GM21423 (cell line): ENCODE measurements around the gene MYD88.

ENCODE experiments used
- ATAC-seq: cut with Tn5 transposase; IDR thresholded peaks from one replicate; pipeline ENCODE4 v1.9.1; 2021; ENCODE audit warnings: mild to moderate bottlenecking, moderate library complexity; ENCODE audit not compliant: unreplicated experiment

Gene MYD88

GRCh38 chr3:38138349-38139190 lies at the start of gene MYD88:
Gene MYD88, plus strand, starts transcription at chr3:38138661. Its CDS starts 40 bp downstream, at chr3:38138701.
- peak; percentile 42 for ATAC-seq

GRCh38 chr3:38089163-38089562 lies 49.3 kb upstream of the MYD88 start:
- ATAC-seq = no peak

- ATAC-seq = no peak
Measured at GRCh38 chr3:38090453-38090852, 48.0 kb upstream of the MYD88 start.

- ATAC-seq = no peak
Measured at GRCh38 chr3:38094999-38095398, 43.5 kb upstream of the MYD88 start.

GRCh38 chr3:38095669-38096483 lies 42.6 kb upstream of the MYD88 start:
- no peak for ATAC-seq

- no peak for ATAC-seq
Measured at GRCh38 chr3:38097446-38098375, 40.8 kb upstream of the MYD88 start.

GRCh38 chr3:38098376-38098723 lies 40.1 kb upstream of the MYD88 start:
- no peak for ATAC-seq

- ATAC-seq = no peak
Measured at GRCh38 chr3:38099518-38099917, 38.9 kb upstream of the MYD88 start.

GRCh38 chr3:38100498-38100897 lies 38.0 kb upstream of the MYD88 start:
- ATAC-seq = no peak

- ATAC-seq = no peak
Measured at GRCh38 chr3:38101811-38102443, 36.5 kb upstream of the MYD88 start.

- no peak for ATAC-seq
Measured at GRCh38 chr3:38102444-38102814, 36.0 kb upstream of the MYD88 start.

- no peak for ATAC-seq
Measured at GRCh38 chr3:38105525-38105924, 32.9 kb upstream of the MYD88 start.

- no peak for ATAC-seq
Measured at GRCh38 chr3:38107911-38108648, 30.4 kb upstream of the MYD88 start.

GRCh38 chr3:38108649-38109579 lies 29.5 kb upstream of the MYD88 start:
- ATAC-seq = no peak

GRCh38 chr3:38109580-38110313 lies 28.7 kb upstream of the MYD88 start:
- no peak for ATAC-seq

- ATAC-seq = no peak
Measured at GRCh38 chr3:38110314-38111050, 28.0 kb upstream of the MYD88 start.

GRCh38 chr3:38111201-38111600 lies 27.3 kb upstream of the MYD88 start:
- ATAC-seq = no peak
